HepG2 (cell line): ENCODE data around the gene CEBPE. TPM values are rescaled to one million over a fixed set of nuclear protein-coding genes. Genes with fewer than 3 reads are reported as not detected.
A peak's percentile ranks its signal among the peaks of the same experiment; 100 is the strongest.

ENCODE experiments used
- ATAC-seq: fragments of 200-7000 bp; cut with Tn5 transposase; 3 replicates; pipeline ENCODE4 v1.9.1; 2020; ENCODE audit warnings: mild to moderate bottlenecking, moderate library complexity
- BruUV-seq: library from RNA; stranded (reverse); fragments of 400-500 nt; replicated peaks from 2 replicates; lab custom pipeline; 2021; lab: Mats Ljungman, UMichigan
- CTCF ChIA-PET: fragments of 300-600 bp; formaldehyde crosslinking; extraction: SDS; loops from one replicate; lab custom pipeline; 2021; ENCODE audit warnings: low total read pairs, inconsistent platforms, low intra/inter-chr PET ratio; lab: Yijun Ruan, JAX
- POLR2A ChIA-PET: fragments of 350-600 bp; sonication (Branson Sonifier 250); formaldehyde crosslinking; loops from one replicate; lab custom pipeline; 2020; ENCODE audit warnings: antibody characterized with exemption, inconsistent platforms; lab: Yijun Ruan, JAX
- DNase-seq: peaks from one replicate; pipeline ENCODE4 v3.0.0-alpha.2; 2015; ENCODE audit warnings: low spot score
- FAIRE-seq: peaks from 3 replicates; lab custom pipeline; 2011; peaks lifted over from hg19 to GRCh38; lab: Jason Lieb, UNC
- H2AFZ ChIP-seq: one replicate; pipeline ENCODE4 v1.6.1; 2011; ENCODE audit warnings: low read length, inconsistent platforms
- H3K27ac ChIP-seq: fragments of 300-600 bp; 3 replicates; pipeline ENCODE4 v1.8.0; 2011; ENCODE audit warnings: mixed run types, mild to moderate bottlenecking, mixed read lengths, low read length, inconsistent platforms; ENCODE audit not compliant: insufficient read depth; ENCODE audit errors: extremely low read length
- H3K27me3 ChIP-seq, 2 experiments: fragments of 200-600 bp in 1 of 2; 2 replicates in 1 of 2; 3 replicates in 1 of 2; pipeline versions ENCODE4 v1.6.0 to v1.8.0; 2011; ENCODE audit warnings: low read length in 2 of 2, mild to moderate bottlenecking in 2 of 2, moderate library complexity in 2 of 2, inconsistent platforms in 1 of 2; ENCODE audit not compliant: insufficient read depth in 2 of 2, control insufficient read depth in 1 of 2
- H3K36me3 ChIP-seq, 2 experiments: fragments of 200-600 bp in 1 of 2; replicated peaks in 1 of 2; 2 replicates in 1 of 2; 3 replicates in 1 of 2; pipeline versions ENCODE4 v1.5.1 to v1.8.0; 2011; ENCODE audit warnings: low read length in 2 of 2, inconsistent platforms in 1 of 2; ENCODE audit not compliant: insufficient read depth in 2 of 2, control insufficient read depth in 1 of 2
- H3K4me1 ChIP-seq: 2 replicates; pipeline ENCODE4 v1.5.1; 2012; ENCODE audit warnings: low read length, inconsistent platforms; ENCODE audit not compliant: insufficient read depth
- H3K4me2 ChIP-seq: 2 replicates; pipeline ENCODE4 v1.6.0; 2011; ENCODE audit warnings: low read depth, low read length, inconsistent platforms
- H3K4me3 ChIP-seq, 3 experiments: fragments of 200-600 bp in 1 of 3; sonication (generic), shearing (Covaris generic) in 1 of 3; replicated peaks in 1 of 3; 2 replicates each; pipeline ENCODE4 v1.5.1; 2011 to 2016; ENCODE audit warnings: low read length in 3 of 3, inconsistent platforms in 2 of 3, low read depth in 2 of 3, mild to moderate bottlenecking in 2 of 3, control low read depth in 1 of 3, mixed read lengths in 1 of 3; ENCODE audit not compliant: insufficient read depth in 1 of 3
- H3K79me2 ChIP-seq: one replicate; pipeline ENCODE4 v1.6.1; 2011; ENCODE audit warnings: low read length, inconsistent platforms; ENCODE audit not compliant: insufficient read depth
- H3K9ac ChIP-seq: 2 replicates; pipeline ENCODE4 v1.6.0; 2011; ENCODE audit warnings: mild to moderate bottlenecking, low read depth, low read length, inconsistent platforms; ENCODE audit not compliant: insufficient read depth
- H3K9me3 ChIP-seq: 2 replicates; pipeline ENCODE4 v1.5.1; 2012; ENCODE audit warnings: mild to moderate bottlenecking, low read length
- H4K20me1 ChIP-seq: 2 replicates; pipeline ENCODE4 v1.6.0; 2011; ENCODE audit warnings: inconsistent platforms, mild to moderate bottlenecking, low read length, moderate library complexity; ENCODE audit not compliant: insufficient read depth
- ARNTL ChIP-seq: sonication (generic); formaldehyde crosslinking; IDR thresholded peaks from 2 replicates; pipeline ENCODE4 v1.4.0; 2020; ENCODE audit warnings: mild to moderate bottlenecking, missing genetic modification reagents
- ETV5 ChIP-seq: IDR thresholded peaks from 2 replicates; pipeline ENCODE4 v1.6.1; 2018; ENCODE audit warnings: missing biosample characterization, missing genetic modification reagents, inconsistent platforms, borderline replicate concordance
- HCFC1 ChIP-seq: fragments of 150-350 bp; IDR thresholded peaks from 2 replicates; pipeline ENCODE4 v1.6.1; 2014; ENCODE audit warnings: low read depth, low read length
- JARID2 ChIP-seq: sonication (generic); formaldehyde crosslinking; IDR thresholded peaks from 2 replicates; pipeline ENCODE4 v1.8.1; 2023; ENCODE audit warnings: missing genetic modification reagents, inconsistent platforms; ENCODE audit not compliant: insufficient replicate concordance
- PPARG ChIP-seq: conservative IDR thresholded peaks from 2 replicates; pipeline ENCODE4 v1.6.1; 2016; ENCODE audit warnings: missing biosample characterization, missing genetic modification reagents
- RBFOX2 ChIP-seq: fragments of 200-400 bp; formaldehyde crosslinking; IDR thresholded peaks from 2 replicates; pipeline ENCODE4 v1.6.1; 2017; ENCODE audit warnings: low read depth, mild to moderate bottlenecking, low read length
- SAP130 ChIP-seq: IDR thresholded peaks from 2 replicates; pipeline ENCODE4 v1.6.1; 2016; ENCODE audit warnings: low read depth
- SP1 ChIP-seq, 2 experiments: fragments of 450-650 bp in 1 of 2; sonication (generic) in 1 of 2; formaldehyde crosslinking in 1 of 2; IDR thresholded peaks; 2 replicates each; pipeline versions ENCODE4 v1.4.0 to v1.6.1; 2016 to 2020; ENCODE audit warnings: missing genetic modification reagents in 1 of 2
- TBX2 ChIP-seq: sonication (generic); formaldehyde crosslinking; IDR thresholded peaks from 2 replicates; pipeline ENCODE4 v1.5.0; 2020; ENCODE audit warnings: missing genetic modification reagents, mild to moderate bottlenecking, borderline replicate concordance
- TMF1 ChIP-seq: sonication (generic); formaldehyde crosslinking; IDR thresholded peaks from 2 replicates; pipeline ENCODE4 v1.8.1; 2022; ENCODE audit warnings: low read depth, missing genetic modification reagents
- TOE1 ChIP-seq: sonication (generic); formaldehyde crosslinking; IDR thresholded peaks from 2 replicates; pipeline ENCODE4 v1.4.0; 2020; ENCODE audit warnings: mild to moderate bottlenecking, missing genetic modification reagents
- ZIK1 ChIP-seq: sonication (generic); formaldehyde crosslinking; IDR thresholded peaks from 2 replicates; pipeline ENCODE4 v1.5.0; 2020; ENCODE audit warnings: mild to moderate bottlenecking, low read depth, missing genetic modification reagents, borderline replicate concordance
- ZNF136 ChIP-seq: sonication (generic); formaldehyde crosslinking; IDR thresholded peaks from 2 replicates; pipeline ENCODE4 v1.8.1; 2022; ENCODE audit warnings: low read depth, mild to moderate bottlenecking, moderate library complexity, missing genetic modification reagents
- ZNF333 ChIP-seq: sonication (generic); formaldehyde crosslinking; IDR thresholded peaks from 2 replicates; pipeline ENCODE4 v1.4.0; 2020; ENCODE audit warnings: mild to moderate bottlenecking, missing genetic modification reagents, borderline replicate concordance
- ZNF605 ChIP-seq: sonication (generic); formaldehyde crosslinking; IDR thresholded peaks from 2 replicates; pipeline ENCODE4 v1.8.0; 2022; ENCODE audit warnings: mild to moderate bottlenecking, missing genetic modification reagents
- WGBS: methylation state at CpG from one replicate; pipeline ENCODE4 v1.1.6; 2017; ENCODE audit warnings: low lambda C conversion rate; 5-methylcytosine and 5-hydroxymethylcytosine counted together
- in situ Hi-C: cut with HindIII; loops from 2 replicates; pipeline ENCODE4 v1.10.0; 2017; ENCODE audit warnings: low pct_unique_long_range_greater_than_20kb; ENCODE audit not compliant: extremely low pct_ligation_motif_present
- intact Hi-C: fragments of 100-400 bp; cut with micrococcal nuclease; formaldehyde crosslinking; loops from one replicate; pipeline ENCODE4 v1.10.0; 2022; ENCODE audit not compliant: unreplicated experiment
- polyA plus RNA-seq, 8 experiments: library from polyadenylated mRNA; depleted of rRNA in 3 of 8; stranded (reverse) in 7 of 8; unstranded in 1 of 8; fragments of >200 nt; fragmentation: Illumina TruSeq in 4 of 8; extraction: Trizol in 4 of 8; gene quantifications; 2 replicates each; pipeline versions ENCODE4 v1.2.1 to v1.2.3, GENCODE V29; 2011 to 2016; ENCODE audit warnings: low read depth in 4 of 8, missing spikeins in 1 of 8, mixed read lengths in 1 of 8; ENCODE audit not compliant: insufficient read depth in 1 of 8
- total RNA-seq, 5 experiments: library from RNA; depleted of rRNA; stranded (reverse); fragments of >200 nt; fragmentation: Illumina TruSeq; extraction: Trizol; gene quantifications; 2 replicates each; pipeline ENCODE4 v1.2.3, GENCODE V29; 2016; ENCODE audit warnings: low read depth in 1 of 5
- TF ChIP-seq, protein P1 (sequence below): IDR thresholded peaks from 2 replicates; pipeline ENCODE4 v1.6.1; 2012; ENCODE audit warnings: low read length, improper control_type of control experiment
- TF ChIP-seq, protein P2 (sequence below): sonication (generic); formaldehyde crosslinking; IDR thresholded peaks from 2 replicates; pipeline ENCODE4 v1.4.0; 2020; ENCODE audit warnings: missing genetic modification reagents
- TF ChIP-seq, protein P3 (sequence below): sonication (generic); formaldehyde crosslinking; IDR thresholded peaks from 2 replicates; pipeline ENCODE4 v1.8.0; 2022; ENCODE audit warnings: low read depth, missing genetic modification reagents

Gene CEBPE
- total and polyA plus RNA-seq, 2 of the 13 experiments (the other 11 are each of a cell fraction or from before 2014, with no cell fraction given) = 0.09 to 0.11 TPM

DNA sequence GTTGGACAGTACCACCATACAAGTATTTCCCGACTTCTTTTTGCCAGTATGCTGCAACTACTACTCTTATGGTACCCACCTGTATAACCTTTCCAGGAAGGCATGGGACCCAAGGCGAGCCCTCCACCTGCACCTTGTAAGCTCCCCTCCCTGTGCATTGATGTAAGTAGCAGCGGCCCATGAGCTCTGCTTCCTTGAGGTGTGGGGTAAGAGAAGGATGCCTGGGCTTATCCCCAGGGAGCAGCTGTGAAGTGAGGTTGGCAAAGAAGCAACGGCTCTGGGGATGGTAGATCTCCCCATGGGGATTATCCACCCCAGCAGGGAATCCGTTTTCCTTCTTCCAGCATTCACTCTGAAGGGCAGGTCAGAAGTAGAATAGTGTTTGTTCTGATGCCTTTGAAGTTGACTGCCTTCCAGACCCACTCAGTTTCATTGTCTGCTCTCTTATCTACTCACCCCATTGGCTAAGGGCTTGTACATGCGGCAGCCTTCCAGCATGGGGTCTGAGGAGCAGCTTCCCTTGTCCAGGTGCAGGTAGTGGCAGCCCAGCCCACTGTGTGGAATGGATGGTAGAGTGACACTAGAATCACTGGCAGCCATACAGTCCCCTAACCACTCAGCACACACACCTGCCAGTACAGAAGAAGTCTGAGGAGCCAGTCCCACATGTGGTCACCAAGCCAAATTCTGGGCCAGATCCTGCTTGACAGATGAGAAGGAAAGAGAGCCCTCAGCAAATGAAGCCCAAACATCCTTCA, 17.7 kb downstream of the CEBPE start:
- Histone ChIP-seq H3K9me3 (no peaks in the 10 kb centered on the region), H3K27ac (no peak overlapping the region), H2AFZ (no peak overlapping the region), H4K20me1 (no peaks in the 10 kb centered on the region; the same call in 1 of the 2 replicates), H3K9ac (no peak overlapping the region), H3K79me2 (peaks cover 19% of the 10 kb centered on the region), H3K4me1 (peaks cover 47% of the 10 kb centered on the region), H3K4me3 (no peak overlapping the region), H3K27me3 (peaks cover 8 to 45% of the 10 kb centered on the region in 2 experiments), H3K36me3 (peaks cover 12 to 24% of the 10 kb centered on the region in 2 experiments), H3K4me2 (no peak overlapping the region)
- CTCF ChIA-PET = no interaction called here
- ATAC-seq (peak; percentile 3; the same call in 2 of the 3 replicates), FAIRE-seq (no peak), DNase-seq (no peak)
- intact Hi-C loops = no loop called here
- POLR2A ChIA-PET = interaction anchor here (0.8 kb wide), 1 partner anchor 94 kb away, joined by 3 read pairs; no protein-coding TSS in a partner anchor
- BruUV-seq = no TSS peak
- 40% methylated on average over 6 of the region's 6 CpGs for WGBS
- in situ Hi-C loops = no loop called here
- TF ChIP-seq ZNF136 (CRISPR knock-in tag) = no peak
- no peak for TF ChIP-seq ZNF333 (CRISPR knock-in tag)
- TF ChIP-seq, protein P1, sequence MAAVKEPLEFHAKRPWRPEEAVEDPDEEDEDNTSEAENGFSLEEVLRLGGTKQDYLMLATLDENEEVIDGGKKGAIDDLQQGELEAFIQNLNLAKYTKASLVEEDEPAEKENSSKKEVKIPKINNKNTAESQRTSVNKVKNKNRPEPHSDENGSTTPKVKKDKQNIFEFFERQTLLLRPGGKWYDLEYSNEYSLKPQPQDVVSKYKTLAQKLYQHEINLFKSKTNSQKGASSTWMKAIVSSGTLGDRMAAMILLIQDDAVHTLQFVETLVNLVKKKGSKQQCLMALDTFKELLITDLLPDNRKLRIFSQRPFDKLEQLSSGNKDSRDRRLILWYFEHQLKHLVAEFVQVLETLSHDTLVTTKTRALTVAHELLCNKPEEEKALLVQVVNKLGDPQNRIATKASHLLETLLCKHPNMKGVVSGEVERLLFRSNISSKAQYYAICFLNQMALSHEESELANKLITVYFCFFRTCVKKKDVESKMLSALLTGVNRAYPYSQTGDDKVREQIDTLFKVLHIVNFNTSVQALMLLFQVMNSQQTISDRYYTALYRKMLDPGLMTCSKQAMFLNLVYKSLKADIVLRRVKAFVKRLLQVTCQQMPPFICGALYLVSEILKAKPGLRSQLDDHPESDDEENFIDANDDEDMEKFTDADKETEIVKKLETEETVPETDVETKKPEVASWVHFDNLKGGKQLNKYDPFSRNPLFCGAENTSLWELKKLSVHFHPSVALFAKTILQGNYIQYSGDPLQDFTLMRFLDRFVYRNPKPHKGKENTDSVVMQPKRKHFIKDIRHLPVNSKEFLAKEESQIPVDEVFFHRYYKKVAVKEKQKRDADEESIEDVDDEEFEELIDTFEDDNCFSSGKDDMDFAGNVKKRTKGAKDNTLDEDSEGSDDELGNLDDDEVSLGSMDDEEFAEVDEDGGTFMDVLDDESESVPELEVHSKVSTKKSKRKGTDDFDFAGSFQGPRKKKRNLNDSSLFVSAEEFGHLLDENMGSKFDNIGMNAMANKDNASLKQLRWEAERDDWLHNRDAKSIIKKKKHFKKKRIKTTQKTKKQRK = no peak
- TF ChIP-seq TOE1 (CRISPR knock-in tag) = no peak
- TF ChIP-seq TBX2 = 0 out of 2 replicates have a peak, but pooled peaks have one; percentile 18
- 0 out of 2 replicates have a peak, but pooled peaks have one; percentile 36 for TF ChIP-seq ZNF605 (CRISPR knock-in tag)
- TF ChIP-seq, protein P2, sequence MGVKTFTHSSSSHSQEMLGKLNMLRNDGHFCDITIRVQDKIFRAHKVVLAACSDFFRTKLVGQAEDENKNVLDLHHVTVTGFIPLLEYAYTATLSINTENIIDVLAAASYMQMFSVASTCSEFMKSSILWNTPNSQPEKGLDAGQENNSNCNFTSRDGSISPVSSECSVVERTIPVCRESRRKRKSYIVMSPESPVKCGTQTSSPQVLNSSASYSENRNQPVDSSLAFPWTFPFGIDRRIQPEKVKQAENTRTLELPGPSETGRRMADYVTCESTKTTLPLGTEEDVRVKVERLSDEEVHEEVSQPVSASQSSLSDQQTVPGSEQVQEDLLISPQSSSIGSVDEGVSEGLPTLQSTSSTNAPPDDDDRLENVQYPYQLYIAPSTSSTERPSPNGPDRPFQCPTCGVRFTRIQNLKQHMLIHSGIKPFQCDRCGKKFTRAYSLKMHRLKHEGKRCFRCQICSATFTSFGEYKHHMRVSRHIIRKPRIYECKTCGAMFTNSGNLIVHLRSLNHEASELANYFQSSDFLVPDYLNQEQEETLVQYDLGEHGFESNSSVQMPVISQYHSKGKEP = no peak
- 0 out of 2 replicates have a peak, but pooled peaks have one; percentile 7 for TF ChIP-seq HCFC1
- TF ChIP-seq TMF1 = no peak
- TF ChIP-seq SP1 (IDR thresholded peaks at IDR 0.05) = no peak
- TF ChIP-seq SP1 (CRISPR knock-in tag; IDR thresholded peaks at IDR 0.05) = no peak
- no peak for TF ChIP-seq RBFOX2
- TF ChIP-seq, protein P3, sequence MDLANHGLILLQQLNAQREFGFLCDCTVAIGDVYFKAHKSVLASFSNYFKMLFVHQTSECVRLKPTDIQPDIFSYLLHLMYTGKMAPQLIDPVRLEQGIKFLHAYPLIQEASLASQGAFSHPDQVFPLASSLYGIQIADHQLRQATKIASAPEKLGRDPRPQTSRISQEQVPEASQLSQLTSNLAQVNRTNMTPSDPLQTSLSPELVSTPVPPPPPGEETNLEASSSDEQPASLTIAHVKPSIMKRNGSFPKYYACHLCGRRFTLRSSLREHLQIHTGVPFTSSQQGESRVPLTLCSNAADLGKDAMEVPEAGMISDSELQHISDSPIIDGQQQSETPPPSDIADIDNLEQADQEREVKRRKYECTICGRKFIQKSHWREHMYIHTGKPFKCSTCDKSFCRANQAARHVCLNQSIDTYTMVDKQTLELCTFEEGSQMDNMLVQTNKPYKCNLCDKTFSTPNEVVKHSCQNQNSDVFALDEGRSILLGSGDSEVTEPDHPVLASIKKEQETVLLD = no peak
- no peak for TF ChIP-seq ETV5 (CRISPR knock-in tag)
- no peak for TF ChIP-seq ARNTL
- TF ChIP-seq PPARG (CRISPR knock-in tag) = no peak
- TF ChIP-seq JARID2 (CRISPR knock-in tag) = no peak
- 0 out of 2 replicates have a peak, but pooled peaks have one; percentile 52 for TF ChIP-seq ZIK1 (CRISPR knock-in tag)
- TF ChIP-seq SAP130 (CRISPR knock-in tag) = no peak
